ENCODE measurements around the gene NEU2.

- no peak for TF ChIP-seq CTCF (CRISPR knock-in tag; IDR thresholded peaks at IDR 0.05)
- TF ChIP-seq RFX5 (IDR thresholded peaks at IDR 0.05; ENCODE audit: low read depth, low read length) = no peak
Measured at GRCh38 chr2:233039212-233039845, 6.9 kb downstream of the NEU2 start.

Measured in HepG2 (cell line).